ENCODE measurements around the gene JHY.
"Not testable (repeated sequence)": the region's sequence is repeated elsewhere in the genome, so short reads cannot be mapped to it uniquely, and the experiment has no call there.

The JHY gene

DNA sequence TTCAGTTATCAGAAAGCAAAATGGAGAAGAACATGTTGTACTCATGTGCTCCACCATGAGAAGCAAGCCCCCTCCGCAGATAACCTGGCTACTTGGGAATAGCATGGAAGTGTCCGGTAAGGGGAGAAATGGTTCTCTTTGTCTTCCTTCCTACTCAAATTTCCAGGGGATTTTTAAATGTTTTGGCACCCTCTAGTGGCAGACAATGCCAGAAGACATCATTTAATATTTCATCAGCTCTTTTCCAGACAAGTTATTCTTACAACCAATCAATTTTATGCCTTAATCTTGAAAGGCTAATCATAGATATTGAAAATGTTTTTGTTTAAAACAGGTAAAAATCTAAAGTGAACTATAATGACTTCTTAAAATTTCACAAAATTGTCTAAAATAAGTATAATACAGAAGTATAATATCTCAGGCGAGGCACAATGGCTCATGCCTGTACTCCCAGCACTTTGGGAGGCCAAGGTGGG is 28.6 kb upstream of the JHY start:
- DNase-seq (ENCODE audit: low read depth): peak; percentile 48
- TF ChIP-seq, protein P1, sequence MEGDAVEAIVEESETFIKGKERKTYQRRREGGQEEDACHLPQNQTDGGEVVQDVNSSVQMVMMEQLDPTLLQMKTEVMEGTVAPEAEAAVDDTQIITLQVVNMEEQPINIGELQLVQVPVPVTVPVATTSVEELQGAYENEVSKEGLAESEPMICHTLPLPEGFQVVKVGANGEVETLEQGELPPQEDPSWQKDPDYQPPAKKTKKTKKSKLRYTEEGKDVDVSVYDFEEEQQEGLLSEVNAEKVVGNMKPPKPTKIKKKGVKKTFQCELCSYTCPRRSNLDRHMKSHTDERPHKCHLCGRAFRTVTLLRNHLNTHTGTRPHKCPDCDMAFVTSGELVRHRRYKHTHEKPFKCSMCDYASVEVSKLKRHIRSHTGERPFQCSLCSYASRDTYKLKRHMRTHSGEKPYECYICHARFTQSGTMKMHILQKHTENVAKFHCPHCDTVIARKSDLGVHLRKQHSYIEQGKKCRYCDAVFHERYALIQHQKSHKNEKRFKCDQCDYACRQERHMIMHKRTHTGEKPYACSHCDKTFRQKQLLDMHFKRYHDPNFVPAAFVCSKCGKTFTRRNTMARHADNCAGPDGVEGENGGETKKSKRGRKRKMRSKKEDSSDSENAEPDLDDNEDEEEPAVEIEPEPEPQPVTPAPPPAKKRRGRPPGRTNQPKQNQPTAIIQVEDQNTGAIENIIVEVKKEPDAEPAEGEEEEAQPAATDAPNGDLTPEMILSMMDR (IDR thresholded peaks at IDR 0.05; ENCODE audit: control insufficient read depth, extremely low read depth, insufficient read depth): peak; percentile 60
- H3K4me3 ChIP-seq (ENCODE audit: low read depth, low read length): no peak overlapping the region

DNA sequence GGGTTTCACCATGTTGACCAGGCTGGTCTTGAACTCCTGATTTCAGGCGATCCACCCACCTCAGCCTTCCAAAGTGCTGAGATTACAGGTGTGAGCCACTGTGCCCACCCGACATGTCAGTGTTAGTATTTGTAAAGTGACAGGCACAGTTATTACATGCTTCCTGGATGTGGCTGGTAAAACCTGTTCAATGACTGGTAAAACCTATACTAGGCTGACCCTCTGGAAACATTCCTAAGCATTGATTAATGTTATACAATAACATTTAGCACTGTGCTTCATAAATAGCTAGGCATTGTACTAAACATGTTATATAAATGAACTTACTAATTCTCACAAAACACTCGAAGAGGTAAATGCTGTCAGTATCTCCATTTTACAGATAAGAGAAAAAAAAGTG is 20.9 kb upstream of the JHY start:
- H3K4me3 ChIP-seq (ENCODE audit: low read depth, low read length): no peak overlapping the region
- TF ChIP-seq, protein P1 (IDR thresholded peaks at IDR 0.05; ENCODE audit: control insufficient read depth, extremely low read depth, insufficient read depth): no peak
- peak; percentile 4 for DNase-seq (ENCODE audit: low read depth)

DNA sequence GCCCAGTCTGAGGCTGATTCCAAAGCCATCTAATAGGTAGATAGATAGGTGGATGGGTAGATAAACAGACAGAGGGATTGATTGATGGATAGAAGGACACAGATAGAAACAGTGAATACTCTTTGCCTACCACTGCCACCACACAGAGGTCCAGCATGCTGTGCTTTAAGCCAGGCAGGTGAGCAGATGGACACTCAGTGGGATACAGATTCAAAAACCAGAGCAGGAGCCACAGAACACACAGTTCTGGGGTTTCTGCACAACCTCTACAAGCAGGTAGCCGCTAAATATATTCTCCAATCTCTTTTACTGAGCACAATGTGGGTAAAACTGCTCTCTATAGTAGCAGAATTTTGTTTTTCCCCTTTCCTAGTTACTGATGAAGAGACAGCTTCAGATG is 20.5 kb upstream of the JHY start:
- TF ChIP-seq, protein P1 (IDR thresholded peaks at IDR 0.05; ENCODE audit: control insufficient read depth, extremely low read depth, insufficient read depth): no peak
- no peak overlapping the region for H3K4me3 ChIP-seq (ENCODE audit: low read depth, low read length)
- no peak for DNase-seq (ENCODE audit: low read depth)

DNA sequence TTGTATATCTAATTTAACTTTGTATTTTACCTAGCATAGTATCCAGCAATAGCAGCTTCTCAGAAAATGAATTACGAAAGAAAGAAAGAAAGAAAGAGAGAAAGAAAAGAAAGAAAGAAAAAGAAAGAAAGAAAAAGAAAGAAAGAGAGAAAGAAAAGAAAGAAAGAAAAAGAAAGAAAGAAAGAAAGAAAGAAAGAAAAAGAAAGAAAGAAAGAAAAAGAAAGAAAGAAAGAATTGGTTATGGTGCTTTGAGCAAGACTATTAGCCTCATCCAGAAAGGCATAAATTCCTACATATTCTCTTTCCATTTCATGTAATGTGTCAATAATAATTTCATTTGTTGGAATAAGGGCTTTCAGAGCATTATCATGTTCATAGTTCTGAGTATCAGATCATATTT is 19.4 kb upstream of the JHY start:
- not testable (repeated sequence) for H3K4me3 ChIP-seq (ENCODE audit: low read depth, low read length); DNase-seq (ENCODE audit: low read depth)

DNA sequence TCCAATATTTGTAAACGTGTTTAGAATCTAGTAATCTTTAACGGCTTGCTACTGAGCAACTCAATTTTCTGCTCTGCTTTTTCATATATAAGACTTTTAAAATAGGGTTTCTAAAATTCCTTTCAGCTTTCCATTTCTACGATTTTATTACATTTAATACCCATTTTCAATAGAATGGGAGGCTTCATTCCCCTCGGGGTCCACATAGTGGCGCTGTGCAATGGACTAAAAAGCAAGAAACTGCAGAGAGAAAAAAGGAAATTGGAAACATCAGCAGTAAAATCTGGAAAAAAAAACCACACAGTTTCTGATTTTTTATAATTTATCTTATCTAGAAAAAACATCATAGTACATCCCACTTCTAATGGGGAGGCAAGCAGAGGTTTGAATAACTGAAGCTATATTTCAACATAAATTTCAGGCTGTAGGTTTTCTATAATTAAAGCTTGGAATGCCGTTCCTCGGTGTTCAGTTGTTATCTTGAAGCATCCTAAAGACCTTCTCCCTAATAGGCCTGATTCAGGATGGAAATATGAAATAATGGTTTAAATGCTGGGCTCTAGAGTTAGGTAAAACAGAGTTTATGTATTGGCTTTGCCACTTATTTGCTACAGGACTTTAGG is 18.7 kb upstream of the JHY start:
- no peak for DNase-seq (ENCODE audit: low read depth)
- H3K4me3 ChIP-seq (ENCODE audit: low read depth, low read length): no peak overlapping the region
- TF ChIP-seq, protein P1 (IDR thresholded peaks at IDR 0.05; ENCODE audit: control insufficient read depth, extremely low read depth, insufficient read depth): peak; percentile 64

DNA sequence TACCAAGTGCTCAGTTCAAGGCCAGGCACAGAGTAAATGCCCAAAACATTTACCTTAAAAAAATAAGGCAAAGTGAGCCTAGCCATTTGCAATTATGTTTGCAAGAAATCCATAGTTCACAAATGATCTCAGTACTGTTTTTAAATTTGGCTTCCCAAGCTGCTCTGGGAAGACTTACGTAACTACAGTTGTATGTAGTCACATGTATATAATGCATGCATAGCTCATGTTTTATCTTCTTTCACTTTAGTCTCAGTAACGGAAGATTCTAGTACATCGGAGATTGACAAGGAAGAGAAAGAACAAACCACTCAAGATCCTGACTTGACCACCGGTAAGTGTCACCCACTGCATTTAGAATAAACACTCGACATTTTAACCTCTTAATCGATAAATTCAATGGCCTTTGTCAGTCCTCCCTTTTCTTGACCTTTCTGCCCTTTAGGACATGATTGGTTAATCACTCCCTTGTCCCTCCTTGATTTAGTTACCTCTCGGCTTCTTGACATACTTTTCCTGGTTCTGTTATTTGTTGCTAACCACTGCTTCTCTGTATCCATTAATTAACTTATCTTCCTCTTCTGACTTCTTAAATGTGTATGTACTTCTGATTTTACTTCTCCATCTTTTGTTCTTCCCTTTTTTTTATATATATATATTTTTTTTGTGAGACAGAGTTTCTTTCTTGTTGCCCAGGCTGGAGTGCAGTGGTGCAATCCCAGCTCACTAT is 18.0 kb upstream of the JHY start:
- no peak overlapping the region for H3K4me3 ChIP-seq (ENCODE audit: low read depth, low read length)
- no peak for DNase-seq (ENCODE audit: low read depth)
- TF ChIP-seq, protein P1 (IDR thresholded peaks at IDR 0.05; ENCODE audit: control insufficient read depth, extremely low read depth, insufficient read depth): no peak

DNA sequence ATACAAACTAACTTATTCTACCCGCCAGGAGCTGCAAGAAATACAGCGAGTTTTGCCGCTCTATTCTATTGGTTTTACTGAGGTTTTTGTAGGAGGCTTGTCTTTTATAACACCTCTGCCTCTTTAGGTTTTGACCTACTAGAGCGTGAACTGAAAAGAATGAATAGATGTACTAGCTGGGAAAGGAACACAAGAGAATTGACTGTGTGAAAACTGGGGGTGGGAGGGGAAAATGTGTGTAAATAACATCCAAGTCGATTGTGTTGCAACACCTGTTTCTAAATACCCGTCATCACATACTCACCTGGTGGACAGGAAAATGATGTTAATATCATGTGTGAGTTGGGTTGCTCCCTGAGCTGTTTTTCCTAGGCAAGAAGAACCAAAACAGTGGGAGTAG is 12.9 kb upstream of the JHY start:
- H3K4me3 ChIP-seq (ENCODE audit: low read depth, low read length): no peak overlapping the region
- DNase-seq (ENCODE audit: low read depth): no peak
- TF ChIP-seq, protein P1 (IDR thresholded peaks at IDR 0.05; ENCODE audit: control insufficient read depth, extremely low read depth, insufficient read depth): no peak
